Fibroblast of villous mesenchyme (primary cell): ENCODE data around the gene LAPTM4A. TPM values are rescaled to one million over a fixed set of nuclear protein-coding genes. Genes with fewer than 3 reads are reported as not detected.

Experiments used
- DNase-seq: peaks from one replicate; pipeline ENCODE4 v3.0.0-alpha.2; 2010; ENCODE audit warnings: low read depth
- H3K4me3 ChIP-seq: 2 replicates; pipeline ENCODE4 v1.5.1; 2011; ENCODE audit warnings: low read depth, mild to moderate bottlenecking, low read length
- total RNA-seq: library from RNA; depleted of rRNA; stranded (reverse); fragments of >200 nt; gene quantifications from 2 replicates; pipeline ENCODE4 v1.2.3, GENCODE V29; 2012
- TF ChIP-seq, protein P1 (sequence below): IDR thresholded peaks from 2 replicates; pipeline ENCODE4 v1.5.1; 2012; ENCODE audit warnings: low read depth, mild to moderate bottlenecking, low read length; ENCODE audit not compliant: insufficient read depth

LAPTM4A gene
- total RNA-seq, 1 donor, result 146 TPM

DNA sequence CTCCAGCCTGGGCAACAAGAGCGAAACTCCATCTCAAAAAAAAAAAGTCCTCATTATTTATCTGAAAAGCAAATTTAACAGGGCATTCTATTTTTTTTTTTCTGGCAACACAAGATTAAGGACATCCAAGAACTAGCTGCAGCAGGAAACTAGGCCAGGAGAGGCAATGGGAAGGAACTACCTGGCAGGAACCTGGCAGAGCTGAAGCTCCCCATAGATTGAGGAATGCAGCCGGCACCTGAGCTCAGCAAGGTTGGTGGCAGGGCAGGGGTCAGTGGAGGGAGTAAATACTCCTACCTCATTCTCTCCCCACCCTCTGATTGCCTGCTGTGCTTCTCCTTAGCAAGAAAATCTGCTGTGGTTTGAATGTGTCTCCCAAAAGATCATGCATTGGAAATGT is 30.4 kb upstream of the LAPTM4A start:
- no peak for DNase-seq
- TF ChIP-seq, protein P1, sequence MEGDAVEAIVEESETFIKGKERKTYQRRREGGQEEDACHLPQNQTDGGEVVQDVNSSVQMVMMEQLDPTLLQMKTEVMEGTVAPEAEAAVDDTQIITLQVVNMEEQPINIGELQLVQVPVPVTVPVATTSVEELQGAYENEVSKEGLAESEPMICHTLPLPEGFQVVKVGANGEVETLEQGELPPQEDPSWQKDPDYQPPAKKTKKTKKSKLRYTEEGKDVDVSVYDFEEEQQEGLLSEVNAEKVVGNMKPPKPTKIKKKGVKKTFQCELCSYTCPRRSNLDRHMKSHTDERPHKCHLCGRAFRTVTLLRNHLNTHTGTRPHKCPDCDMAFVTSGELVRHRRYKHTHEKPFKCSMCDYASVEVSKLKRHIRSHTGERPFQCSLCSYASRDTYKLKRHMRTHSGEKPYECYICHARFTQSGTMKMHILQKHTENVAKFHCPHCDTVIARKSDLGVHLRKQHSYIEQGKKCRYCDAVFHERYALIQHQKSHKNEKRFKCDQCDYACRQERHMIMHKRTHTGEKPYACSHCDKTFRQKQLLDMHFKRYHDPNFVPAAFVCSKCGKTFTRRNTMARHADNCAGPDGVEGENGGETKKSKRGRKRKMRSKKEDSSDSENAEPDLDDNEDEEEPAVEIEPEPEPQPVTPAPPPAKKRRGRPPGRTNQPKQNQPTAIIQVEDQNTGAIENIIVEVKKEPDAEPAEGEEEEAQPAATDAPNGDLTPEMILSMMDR, result no peak
- H3K4me3 ChIP-seq, result no peak overlapping the region

DNA sequence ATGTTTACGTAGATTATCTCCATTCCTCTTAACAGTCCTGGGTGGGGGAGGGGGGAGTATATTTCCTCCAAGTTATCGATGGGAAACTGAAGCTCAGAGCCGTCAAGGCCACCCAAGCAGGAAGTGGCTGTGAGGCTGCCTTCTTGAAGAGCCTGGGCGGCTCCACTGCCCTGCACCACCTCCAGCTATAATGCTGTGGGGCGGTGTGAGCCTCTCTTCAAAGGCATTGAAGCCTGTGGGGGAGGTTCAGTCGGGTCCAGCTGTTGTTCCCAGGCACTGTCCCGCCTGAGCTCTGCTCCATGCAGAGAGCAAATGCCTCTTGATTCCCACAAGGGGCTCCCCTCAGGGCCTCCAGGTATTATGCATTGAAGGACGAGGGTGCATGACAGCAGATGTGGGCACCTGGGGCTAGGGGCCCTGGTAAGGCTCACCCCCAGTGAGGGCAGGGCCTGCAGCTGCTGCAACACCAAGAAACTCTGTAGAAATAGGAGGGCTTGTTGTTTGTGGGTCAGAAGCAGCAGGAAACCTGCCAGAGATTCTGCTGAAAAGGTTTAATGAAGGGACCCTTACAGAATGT is 29.5 kb upstream of the LAPTM4A start:
- no peak for DNase-seq

DNA sequence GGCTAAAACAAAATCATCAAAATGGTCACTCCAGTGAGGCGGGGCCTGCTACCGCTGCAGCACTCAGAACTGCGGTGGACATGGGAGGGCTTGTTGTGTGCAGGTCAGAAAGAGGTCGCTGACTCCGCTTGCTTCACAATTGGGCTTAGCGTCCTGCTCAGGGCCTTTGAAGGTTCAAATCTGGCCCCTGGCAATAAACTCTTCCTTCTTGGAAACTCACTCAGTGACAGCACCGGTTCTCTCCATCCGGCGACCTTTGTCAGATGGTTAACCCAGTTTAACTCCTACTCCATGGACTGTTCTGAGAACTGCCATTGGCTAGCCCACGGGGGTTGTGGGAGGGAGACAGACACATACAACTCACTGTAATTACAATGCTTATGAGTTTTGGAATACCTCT is 29.0 kb upstream of the LAPTM4A start:
- TF ChIP-seq, protein P1, result no peak
- no peak overlapping the region for H3K4me3 ChIP-seq
- no peak for DNase-seq

More for the DNA sequence above, 29.5 kb upstream of the LAPTM4A start:
- TF ChIP-seq, protein P1, result no peak
- H3K4me3 ChIP-seq, result no peak overlapping the region

DNA sequence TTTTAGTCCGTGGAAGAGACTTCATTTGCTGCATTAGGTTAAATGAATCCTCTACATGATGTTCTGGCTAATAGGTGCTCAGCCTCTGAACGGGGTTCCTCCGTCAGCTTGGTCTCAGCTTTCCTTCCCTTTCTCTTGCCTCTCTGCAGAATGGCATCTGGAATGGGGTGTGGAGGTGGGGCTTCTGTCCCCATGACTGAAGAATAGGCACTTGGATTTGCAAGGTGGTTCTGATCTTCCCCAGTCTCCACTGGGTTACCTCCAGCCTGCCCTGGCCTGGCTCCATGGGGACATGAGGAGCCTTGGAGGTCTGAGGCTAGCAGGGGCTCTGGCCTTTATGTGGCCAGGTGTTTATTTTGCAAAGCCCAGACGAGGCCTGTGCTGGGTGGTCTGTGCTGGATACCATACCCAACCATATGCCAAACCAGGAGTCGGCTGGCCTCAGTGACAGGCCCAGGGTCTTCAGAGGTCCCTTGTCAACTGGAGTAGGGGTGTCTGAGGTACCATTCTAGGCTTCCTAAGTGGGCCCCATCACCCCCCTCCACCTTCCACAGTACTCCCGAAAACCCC is 28.2 kb upstream of the LAPTM4A start:
- DNase-seq, result no peak
- TF ChIP-seq, protein P1, result no peak
- H3K4me3 ChIP-seq, result no peak overlapping the region

DNA sequence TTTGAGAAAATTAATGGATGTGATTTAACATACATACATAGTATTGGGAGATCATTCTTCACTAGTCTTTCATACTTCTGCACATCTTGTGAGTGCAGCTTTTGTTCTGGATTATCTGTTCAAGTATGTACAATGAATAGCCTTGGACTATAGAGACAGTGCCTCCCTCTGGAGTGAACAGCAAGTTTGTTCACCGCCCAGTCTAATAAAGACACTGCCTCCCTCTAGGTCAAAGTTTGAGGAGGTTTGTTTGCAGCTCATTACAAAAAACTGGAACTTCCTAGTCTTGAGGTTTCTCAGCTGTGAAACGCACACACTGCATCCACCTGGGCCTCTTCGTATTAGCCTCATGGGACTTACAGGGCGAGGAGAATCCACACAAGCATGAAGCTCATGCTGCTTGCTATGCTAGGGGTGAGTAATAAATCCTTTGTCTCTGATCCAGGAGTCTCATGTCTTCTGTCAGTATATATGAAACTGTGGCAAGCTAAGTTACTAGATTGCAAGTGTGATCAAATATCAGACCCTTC is 26.0 kb upstream of the LAPTM4A start:
- TF ChIP-seq, protein P1, result peak; percentile 14
- H3K4me3 ChIP-seq, result no peak overlapping the region
- no peak for DNase-seq

DNA sequence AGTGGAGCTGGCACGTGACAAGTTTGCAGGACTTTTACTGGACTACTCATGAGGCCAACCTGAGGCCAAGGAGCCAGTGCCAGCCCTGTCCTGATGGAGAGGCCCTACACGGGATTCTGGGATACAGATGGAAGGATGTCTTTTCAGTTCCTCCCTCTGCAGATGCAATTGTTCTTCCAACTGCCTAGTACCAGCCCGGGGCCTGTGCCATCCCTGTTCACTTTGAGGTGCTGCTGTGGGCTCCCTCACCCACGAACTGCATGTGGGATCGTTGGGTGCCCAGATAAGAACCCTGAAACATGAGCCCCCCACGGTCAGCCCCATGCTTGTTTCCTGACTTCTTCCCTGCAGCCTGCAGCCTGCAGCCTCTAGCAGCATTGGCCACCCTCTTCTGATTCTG is 25.3 kb upstream of the LAPTM4A start:
- DNase-seq, result no peak
- TF ChIP-seq, protein P1, result no peak

More for the DNA sequence above, 25.3 kb upstream of the LAPTM4A start:
- no peak overlapping the region for H3K4me3 ChIP-seq
